ENCODE measurements around the gene ZNF821.
"Not testable (repeated sequence)": the region's sequence is repeated elsewhere in the genome, so short reads cannot be mapped to it uniquely, and the experiment has no call there.

Gene ZNF821

DNA sequence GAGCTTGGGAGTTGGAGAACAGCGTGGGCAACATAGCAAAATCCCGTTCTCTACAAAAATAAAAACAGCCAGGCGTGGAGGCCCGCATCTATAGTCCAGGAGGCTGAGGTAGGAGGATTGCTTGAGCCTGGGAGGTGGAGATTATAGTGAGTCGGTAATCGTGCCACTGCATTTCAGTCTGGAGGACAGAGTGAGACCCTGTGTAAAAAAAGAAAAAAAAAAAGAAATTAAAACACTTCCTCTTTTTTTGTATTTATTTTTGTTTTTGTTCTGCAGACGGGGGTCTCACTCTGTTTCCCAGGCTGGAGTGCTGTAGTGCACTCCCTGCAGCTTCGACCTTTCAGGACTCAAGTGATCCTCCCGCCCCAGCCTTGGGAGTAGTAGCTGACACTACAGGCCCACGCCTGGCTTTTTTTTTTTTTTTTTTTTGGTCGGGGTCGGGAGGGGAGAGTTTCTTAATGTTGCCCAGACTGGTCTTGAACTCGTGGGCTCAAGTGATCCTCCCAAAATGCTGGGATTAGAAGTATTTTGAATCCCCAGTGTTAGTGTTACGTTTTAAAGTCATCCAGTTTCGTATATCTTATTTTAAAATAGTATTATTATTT is 12.9 kb upstream of the ZNF821 start:
- no peak for DNase-seq

DNA sequence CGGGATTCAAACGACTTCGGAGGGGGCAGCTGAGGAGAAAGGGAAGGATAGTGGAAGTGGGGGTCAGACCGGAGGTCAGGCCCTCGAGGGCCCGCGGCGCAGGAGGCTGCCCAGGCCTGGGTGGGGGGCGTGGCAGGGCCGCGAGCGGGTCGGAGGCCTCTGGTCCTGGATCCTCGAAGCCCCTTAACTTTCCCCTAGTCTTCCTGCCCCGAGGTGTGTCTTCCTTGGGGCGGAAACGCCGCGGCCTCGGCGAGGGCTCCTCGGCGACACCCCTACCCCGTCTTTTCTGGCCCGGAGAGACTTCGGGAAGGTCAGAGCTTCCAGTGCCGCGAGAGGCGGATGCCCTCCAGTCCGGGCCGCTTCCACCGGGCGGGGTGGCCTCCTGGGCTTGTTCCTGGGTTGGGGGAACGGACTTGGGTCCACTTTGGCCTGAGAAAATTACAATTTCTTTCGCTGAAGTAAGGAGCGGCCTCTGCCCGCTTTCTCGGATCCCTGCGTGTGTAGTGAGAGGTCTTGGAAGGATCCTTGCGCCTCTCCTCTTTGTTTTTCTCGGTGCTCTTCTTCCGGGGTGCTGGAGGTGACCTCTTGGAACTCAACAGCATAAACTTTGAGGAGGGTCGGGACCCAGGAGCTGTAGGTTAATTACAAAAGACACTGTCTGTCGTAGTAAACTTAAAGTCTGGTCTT is 11.8 kb upstream of the ZNF821 start:
- no peak for DNase-seq

DNA sequence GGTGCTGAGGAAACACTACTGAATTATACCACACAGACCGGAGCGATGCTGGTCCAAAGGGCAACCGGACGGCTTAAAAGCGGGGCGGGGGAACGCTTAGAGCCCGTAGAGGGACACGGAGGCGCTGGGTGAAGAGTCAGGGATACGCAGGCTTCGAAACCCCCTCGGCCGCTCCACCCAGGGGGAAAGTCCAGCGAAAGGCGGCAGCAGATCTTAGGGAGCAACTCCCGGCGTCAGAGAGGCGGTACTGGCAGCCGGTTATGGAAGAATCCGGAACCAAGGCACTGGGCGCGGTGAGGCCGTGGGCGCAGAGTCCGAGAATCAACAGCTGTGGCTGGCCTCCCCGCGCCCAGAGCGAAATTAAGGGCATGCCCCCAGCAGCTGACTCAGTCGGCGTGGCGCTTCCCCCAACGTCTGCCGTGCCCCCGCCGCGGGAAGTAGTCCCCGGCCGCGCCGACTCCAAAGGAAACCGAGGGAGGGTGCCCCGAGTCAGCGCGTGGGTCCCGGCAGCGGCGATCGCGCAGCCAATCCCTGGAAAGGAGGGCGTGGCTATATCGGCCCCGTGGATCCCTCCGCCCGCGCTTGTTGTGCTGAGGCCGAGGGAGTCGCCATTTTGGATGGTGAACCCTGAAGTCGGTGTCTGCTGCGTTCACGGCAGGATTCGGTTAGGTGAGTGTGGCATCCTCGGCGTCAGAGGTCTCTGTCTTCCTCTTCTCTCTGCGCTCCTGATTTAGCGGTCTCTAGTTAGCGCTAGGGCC is 11.1 kb upstream of the ZNF821 start, which contains the start of gene IST1:
IST1 (plus strand) TSS at position 611 of the 758 bp plus-strand sequence. CDS start 20,110 bp downstream, outside the sequence.
- DNase-seq = peak; percentile 84

DNA sequence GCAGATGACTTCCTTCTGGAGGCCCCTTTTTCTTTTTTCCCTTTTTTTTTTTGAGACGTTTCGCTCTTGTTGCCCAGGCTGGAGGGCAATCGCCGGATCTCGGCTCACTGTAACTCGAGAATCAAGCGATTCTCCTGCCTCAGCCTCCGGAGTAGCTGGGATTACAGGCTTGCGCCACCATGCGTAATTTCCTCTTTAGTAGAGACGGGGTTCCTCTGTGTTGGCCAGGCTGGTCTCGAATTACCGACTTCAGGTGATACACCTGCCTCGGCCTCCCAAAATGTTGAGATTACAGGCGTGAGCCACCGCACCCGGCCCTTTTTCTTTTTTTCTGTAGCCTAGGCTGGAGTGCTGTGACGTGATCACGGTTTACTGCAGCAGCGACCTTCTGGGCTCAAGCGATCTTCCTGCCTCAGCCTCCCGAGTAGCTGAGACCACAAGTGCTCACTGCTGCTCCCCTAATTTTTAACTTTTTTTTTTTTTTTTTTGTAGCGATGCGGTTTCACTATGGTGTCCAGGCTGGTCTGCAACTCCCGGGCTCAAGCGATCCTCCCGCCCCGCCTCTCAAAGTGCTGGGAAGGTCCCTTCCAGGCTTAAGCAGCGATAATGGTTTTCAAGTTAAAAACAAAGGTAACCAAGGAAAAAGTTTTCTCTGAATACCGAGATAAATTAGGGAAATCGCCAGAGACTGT is 10.4 kb upstream of the ZNF821 start:
- peak; percentile 3 for DNase-seq

DNA sequence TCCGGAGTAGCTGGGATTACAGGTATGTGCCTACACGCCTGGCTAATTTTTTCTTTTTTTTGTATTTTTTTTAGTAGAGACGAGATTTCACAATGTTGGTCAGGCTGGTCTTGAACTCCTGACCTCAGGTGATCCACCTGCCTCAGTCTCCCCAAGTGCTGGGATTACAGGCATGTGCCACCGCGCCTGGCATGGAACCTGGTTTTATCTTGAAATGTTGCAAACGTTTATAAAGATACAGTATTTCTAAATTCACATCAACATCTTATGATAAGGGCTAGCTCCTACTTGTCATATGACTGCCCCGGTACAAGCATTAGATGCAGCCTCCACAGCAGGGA is 9.9 kb upstream of the ZNF821 start:
- DNase-seq = no peak

DNA sequence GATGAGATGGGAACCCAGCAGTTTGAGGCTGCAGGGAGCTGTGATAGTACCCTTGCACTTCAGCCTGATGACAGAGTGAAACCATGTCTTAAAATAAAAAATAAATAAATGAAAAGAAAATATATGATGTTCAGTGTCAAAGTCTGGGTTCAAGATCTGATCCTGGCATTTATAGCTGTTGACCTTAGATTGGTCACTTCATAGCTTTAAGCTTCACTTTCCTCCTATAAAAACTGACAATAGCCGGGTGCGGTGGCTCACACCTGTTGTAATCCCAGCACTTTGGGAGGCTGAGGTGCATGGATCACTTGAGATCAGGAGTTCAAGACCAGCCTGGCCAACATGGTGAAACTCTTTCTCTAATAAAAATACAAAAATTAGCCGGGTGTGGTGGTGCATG is 5.2 kb upstream of the ZNF821 start:
- no peak for DNase-seq

DNA sequence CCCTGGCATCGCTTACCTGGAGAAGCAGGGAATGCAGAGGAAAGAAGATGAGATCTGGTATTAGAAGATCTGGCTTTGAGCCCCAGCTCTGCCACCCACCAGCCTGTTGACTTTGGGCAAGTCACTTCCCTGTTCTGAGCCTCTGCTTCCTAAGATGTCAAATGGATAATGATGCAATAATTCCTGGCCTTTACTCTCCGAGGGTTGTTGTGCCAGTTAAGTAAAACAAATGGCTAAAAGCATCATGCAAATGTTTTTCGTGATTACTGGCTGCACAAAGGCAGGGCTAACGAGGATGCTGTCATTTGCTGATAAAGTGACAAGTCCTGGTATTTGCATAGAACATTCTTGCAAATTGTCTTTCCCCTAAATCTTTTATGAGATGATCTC is 1.3 kb upstream of the ZNF821 start:
- no peak for DNase-seq

DNA sequence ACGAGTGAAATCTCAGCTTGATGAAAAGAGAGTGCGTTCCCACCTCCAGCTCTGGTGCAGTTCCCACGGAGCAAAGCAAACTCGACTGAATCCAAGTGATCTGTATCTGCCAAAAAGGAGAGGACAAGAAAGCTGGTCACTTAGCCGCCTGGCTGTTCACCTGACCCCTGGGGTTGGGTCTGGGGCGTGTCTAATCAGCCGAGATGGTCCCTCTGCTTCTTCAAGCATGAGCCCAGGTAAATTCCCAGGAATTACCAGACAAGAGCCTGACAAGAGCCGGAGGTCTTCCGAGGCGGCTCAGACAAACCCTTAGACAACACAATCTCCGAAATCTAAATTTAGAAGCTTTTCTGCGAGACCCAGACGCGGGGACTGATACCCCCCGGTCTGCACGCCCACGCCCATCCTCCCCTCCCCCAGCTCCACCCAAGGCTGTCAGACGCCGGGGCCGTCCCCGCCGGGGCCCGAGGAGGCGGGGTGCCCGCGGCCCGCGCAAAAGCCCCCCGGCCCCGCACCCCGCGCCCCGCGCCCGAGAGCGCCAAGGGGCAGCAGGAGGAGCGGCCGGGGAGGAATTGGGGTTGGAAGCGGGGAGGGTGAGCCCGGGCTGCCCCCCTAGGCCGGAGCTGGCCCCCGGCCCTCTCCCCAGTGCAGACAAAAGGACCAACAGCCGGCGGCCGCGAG is 674 bp downstream of the ZNF821 start:
- DNase-seq = peak; percentile 42

DNA sequence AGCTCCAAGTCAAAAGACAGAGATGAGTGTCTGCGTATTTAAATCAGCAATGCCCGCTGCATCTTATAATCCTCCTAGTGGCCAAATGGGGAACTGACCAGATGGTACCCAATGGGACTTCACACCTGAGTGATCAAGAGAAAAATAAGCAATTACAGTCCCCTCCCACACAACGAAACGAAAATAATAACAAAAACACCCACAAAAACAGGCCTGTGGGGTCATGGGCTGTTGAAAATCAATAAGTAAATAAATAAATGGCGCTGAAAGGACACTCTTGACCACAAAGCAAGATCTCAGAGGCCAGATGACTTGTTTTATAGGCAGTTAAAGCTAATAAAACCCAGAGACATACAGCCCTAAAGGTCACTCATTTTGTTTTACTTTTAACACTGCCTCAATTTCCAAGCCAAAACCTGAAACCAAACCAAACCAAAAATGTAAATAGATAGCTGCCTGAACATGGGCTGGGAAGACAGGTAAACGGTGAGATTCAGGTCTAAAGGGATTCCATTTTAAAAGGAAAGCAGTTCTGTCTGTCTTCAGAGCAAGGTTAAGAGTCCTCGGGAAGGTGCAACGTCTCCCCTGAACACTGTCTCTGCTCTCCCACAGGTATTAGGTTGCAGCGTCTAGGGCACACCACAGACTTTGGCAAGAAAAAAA is 1.3 kb downstream of the ZNF821 start:
- peak; percentile 64 for DNase-seq

DNA sequence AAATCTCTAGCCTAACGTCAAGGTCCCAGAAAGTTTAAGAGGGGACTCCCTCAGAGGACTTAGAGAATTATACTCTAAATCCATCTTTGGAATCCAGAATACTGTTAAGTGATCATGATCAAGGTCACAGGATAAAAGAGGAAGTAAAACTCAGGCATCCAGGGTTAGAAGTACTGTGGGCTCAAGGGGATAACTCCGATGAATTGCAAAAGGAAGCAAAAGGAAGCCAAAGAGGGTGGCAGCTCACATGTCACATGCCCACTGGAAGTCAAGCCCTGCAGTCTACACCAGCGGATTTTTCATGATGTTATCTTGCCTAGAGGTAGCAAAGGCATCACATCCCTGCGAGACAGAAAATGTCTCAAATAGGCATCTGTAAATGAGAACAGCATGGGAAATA is 3.8 kb downstream of the ZNF821 start:
- no peak for DNase-seq

DNA sequence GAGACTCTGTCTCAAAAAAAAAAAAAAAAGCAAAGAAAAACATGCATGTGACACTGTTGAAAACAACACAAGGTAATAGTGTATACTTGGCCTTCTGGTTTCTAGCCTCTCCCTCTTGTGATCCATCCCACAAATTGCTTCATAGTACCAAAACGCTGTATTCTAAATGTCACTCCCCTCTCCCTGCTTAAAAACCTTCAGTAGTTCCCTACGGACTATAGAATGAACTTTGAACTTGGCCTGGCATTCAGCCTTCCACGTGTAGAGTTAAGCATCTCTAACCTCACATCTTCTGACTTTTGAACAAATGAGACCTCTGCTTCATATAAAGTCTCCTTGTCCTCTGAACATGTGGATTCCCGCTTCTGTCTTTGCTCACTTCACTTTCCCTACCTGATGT is 5.1 kb downstream of the ZNF821 start:
- no peak for DNase-seq

DNA sequence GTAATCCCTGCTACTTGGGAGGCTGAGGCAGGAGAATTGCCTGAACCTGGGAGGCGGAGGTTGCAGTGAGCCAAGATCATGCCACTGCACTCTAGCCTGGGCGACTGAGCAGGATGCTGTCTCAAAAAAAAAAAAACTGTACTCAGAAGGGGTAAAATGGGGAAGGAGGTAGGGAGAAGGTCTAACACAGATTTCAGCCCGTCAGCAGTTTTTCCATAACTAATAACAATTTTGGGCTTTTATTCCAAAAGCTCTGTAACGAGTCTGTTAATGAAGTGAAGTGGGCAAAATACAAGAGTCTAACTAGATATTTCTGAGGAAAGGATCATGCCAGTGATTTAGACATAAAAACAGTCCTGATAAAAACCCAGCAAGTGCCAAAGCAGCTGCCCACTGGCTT is 10.8 kb downstream of the ZNF821 start:
- no peak for DNase-seq

DNA sequence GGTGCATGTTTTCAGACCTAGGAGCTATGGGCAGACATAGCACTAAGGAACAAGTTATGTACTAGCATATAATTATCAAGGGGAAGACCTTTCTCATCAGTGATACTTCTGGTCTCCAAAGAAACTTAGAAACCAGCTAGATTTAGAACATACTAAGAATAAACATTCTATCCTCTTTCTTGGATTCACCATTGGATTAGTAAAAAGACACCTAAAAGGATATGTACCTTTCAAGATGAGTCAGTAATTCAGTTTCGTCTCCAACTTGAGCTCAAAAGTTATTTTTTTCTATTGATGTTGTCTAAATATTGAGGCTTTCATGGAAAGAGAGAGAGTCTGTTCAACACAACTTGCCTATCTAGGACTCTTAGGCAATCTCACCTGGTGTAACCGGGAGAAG is 13.2 kb downstream of the ZNF821 start:
- no peak for DNase-seq

DNA sequence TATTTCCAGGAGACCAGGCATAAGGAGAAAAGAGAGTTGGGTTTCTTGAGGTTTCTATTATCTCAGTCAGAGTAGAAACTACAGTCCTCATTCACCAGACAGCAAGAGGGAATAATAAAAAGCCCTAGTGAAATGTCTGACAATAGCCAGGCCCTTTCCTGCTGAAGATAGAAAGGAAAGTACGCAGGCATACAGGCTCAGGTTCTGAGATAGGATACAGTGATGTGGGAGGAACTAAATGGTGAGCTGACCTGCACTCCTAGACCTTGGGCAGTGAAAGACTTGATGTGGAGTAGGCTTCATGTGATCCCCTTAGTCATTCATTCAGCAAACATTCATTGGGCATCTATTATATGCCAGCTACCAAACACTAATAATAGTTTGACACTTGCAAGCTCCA is 14.9 kb downstream of the ZNF821 start:
- DNase-seq = no peak

DNA sequence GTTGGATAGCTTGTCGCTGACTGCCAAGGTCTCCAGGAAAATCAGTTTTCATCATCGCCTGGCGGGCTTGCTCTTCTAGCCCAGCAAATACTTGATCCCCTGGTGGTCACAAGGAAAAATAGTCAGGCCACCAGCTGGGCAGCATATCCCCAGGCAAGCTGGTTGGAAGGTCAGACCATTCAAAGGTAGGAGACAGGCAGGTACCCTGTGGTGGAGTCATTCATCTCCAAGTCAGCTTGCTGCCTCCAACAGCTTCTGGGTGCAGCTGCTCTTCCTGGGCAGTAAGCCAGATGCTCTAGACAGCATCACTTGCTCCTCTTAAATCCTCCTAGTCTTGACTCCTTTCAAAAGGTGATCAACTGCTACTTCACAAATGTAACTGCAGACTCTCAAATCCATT is 16.0 kb downstream of the ZNF821 start:
- no peak for DNase-seq

DNA sequence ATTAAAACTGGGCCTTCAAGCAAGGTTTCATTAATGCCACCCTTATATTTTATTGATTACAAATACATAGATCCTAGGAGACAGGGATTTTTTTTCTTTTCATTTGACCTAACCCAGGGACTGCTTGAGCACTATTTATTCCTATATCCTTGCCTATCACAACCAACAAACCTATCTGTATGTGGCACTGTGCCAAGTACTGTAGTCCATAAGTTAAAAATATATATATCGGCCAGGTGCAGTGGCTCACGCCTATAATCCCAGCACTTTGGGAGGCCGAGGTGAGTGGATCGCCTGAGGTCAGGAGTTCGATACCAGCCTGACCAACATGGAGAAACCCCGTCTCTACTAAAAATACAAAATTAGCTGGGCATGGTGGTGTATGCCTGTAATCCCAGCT is 16.8 kb downstream of the ZNF821 start:
- not testable (repeated sequence) for DNase-seq

DNA sequence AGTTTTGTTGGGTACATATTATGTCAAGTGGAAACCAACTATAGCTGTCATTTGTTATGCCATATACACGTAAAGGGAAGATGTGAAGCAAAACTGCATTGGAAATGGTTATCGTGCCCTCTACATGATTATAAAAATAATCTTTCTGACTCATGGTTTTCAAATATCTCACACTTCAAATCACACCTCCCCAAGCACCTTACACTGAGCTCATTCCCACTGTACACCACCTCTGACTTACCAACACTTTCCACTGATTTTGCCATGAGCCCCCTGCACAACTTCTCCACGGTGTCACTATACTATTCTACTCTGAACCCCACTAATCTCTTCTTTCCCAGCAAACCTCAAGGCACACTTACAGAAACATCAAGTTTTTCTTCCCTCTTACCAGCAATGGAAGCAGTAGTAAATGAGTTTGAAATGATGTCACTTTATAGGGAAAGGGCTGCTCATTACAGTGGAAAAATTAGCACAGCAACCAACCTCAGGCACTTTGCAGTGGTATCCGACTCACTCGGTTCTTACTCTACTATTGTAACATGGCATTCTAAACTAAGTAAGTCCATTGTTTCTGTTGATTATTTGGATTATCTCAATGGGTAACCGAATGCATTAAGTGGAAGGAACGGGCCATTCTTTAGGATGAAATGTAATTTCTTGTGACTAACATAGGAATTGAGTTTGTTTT is 18.7 kb downstream of the ZNF821 start:
- DNase-seq = no peak

DNA sequence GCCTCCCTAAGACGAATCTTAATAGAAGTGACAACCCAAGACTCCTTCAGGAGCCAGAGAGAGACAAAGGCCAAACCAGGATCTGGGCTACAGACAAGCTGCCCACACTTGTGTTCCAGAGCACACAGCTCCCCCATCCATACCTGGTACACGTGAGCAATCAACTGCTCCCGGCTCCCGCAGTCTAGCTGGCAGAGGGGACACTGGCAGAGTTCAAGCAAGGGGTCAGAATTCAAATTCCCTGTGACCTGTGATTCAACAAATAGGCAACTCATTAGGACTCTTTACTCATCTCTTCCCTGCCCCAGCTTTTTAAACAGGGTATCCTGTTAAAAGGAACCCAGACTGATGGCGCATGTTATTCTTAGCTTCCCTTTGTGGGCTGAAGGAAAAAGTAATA is 20.0 kb downstream of the ZNF821 start:
- no peak for DNase-seq

DNA sequence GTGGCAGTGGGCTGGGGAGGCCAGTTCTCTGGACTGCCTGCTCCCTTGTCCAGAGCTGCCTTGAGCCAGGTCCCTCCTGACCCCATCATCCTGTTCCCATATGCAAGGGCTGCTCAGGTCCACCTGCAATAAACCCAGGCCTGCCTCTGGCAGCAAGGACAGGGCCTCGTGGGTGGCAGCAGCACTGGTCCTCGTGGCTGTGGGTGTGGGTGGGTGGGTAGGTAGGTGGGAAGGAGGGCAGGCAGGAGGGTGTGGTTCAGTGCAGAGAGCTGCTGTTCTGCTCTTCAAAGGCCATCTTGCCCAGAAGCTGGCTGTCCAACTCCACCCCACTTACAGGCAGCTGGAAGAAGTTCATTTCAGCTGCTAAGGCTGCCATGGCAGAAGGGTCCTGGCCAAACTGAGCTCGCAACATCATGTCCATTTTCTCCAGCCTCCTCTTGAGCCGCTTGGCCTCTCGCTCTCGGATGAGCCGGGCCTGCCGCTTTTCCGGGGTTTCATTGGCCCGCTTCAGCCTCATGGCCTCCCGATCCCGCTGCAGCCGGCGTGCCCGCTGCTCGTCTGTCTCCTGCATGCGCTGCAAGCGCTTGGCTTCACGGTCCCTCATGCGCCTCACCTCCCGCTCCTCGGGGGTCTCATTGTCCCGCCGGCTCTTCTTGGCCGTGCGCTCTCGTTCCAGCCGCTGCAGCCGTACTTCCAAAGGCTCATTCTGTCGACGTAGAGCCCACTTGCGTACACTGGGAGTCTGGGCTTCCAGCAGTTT is 24.0 kb downstream of the ZNF821 start:
- no peak for DNase-seq

DNA sequence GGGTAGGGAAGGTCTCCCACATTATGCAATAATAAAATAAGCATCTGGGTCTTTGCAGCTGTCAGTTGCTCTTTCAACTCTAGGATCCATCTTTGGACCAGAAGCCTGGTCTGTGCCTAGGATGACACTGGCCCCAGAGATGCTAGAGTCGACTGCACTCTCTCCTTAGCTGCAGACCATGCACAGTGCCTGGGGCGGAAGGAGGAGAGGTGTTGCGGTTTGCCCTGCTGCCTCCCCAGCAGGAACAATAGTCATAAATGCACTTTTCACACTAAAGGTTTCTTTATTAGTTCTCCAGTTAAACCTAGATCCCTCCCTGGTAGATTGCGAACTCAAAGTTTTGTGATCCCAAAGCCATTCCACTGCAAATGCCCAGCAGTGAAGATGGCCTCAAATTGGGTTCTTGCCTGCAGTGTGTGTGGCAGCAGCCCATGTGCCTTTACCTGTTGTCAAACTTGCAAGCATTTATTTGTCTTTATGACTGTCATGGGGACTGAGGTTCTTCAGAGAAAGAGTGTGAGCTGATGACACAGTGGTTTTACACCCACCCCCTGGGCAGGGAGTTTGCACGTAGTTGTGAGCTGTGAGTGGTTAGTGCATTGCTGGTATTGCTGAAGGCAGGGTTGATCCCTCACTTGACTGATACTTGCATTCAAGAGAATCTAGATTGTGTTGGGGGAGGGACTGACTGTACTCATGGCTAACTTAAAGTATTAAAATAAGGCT is 27.9 kb downstream of the ZNF821 start:
- DNase-seq = no peak
